SU-DHL-6 (cell line): ENCODE measurements around the gene GIT2.

Experiments used
- H2AFZ ChIP-seq: fragments of 200-600 bp; sonication (generic); 2 replicates; pipeline ENCODE4 v1.6.1; 2014; ENCODE audit warnings: low read depth, mild to moderate bottlenecking, moderate library complexity, mixed read lengths, antibody characterized with exemption, low read length; ENCODE audit not compliant: severe bottlenecking
- H3F3A ChIP-seq: fragments of 200-600 bp; shearing (Covaris generic); 2 replicates; pipeline ENCODE4 v1.6.0; 2016; ENCODE audit warnings: antibody characterized with exemption, mild to moderate bottlenecking; ENCODE audit not compliant: insufficient read depth
- H3K27ac ChIP-seq: fragments of 200-600 bp; sonication (generic); 2 replicates; pipeline ENCODE4 v1.5.1; 2016; ENCODE audit warnings: low read depth, mild to moderate bottlenecking, low read length, moderate library complexity, mixed read lengths
- H3K27me3 ChIP-seq: fragments of 200-600 bp; sonication (generic), shearing (Covaris generic); 2 replicates; pipeline ENCODE4 v1.6.0; 2014; ENCODE audit warnings: mild to moderate bottlenecking, low read length
- H3K36me3 ChIP-seq: fragments of 200-600 bp; sonication (generic); 2 replicates; pipeline ENCODE4 v1.6.1; 2014; ENCODE audit warnings: mild to moderate bottlenecking, low read length, mixed read lengths
- H3K4me2 ChIP-seq: fragments of 300-600, 200-600 bp; shearing (Covaris generic), sonication (generic); 2 replicates; pipeline ENCODE4 v1.6.0; 2014; ENCODE audit warnings: low read length, low read depth, mild to moderate bottlenecking; ENCODE audit not compliant: poor library complexity, severe bottlenecking
- H3K4me3 ChIP-seq: fragments of 200-600 bp; sonication (generic); 2 replicates; pipeline ENCODE4 v1.5.1; 2014; ENCODE audit warnings: antibody characterized with exemption, low read length, mild to moderate bottlenecking, mixed read lengths; ENCODE audit not compliant: insufficient read depth, poor library complexity, severe bottlenecking
- H3K79me2 ChIP-seq: fragments of 200-600 bp; sonication (generic); 2 replicates; pipeline ENCODE4 v1.6.1; 2014; ENCODE audit warnings: mild to moderate bottlenecking, low read length, moderate library complexity; ENCODE audit not compliant: insufficient read depth
- H3K9ac ChIP-seq: fragments of 200-600 bp; sonication (generic); 2 replicates; pipeline ENCODE4 v1.7.0; 2014; ENCODE audit warnings: mild to moderate bottlenecking, low read length
- H3K9me2 ChIP-seq: fragments of 200-600 bp; sonication (generic); replicated peaks from 2 replicates; pipeline ENCODE4 v1.6.1; 2014; ENCODE audit warnings: low read length; ENCODE audit not compliant: insufficient read depth
- H3K9me3 ChIP-seq: fragments of 200-600 bp; sonication (generic); 2 replicates; pipeline ENCODE4 v1.6.1; 2014; ENCODE audit warnings: low read length, mixed read lengths; ENCODE audit not compliant: insufficient read depth
- H4K20me1 ChIP-seq: fragments of 200-600 bp; sonication (generic); 2 replicates; pipeline ENCODE4 v1.6.1; 2014; ENCODE audit warnings: low read depth, mild to moderate bottlenecking, antibody characterized with exemption, low read length, moderate library complexity, mixed read lengths
- CTCF ChIP-seq: fragments of 200-600 bp; sonication (generic); IDR thresholded peaks from one replicate; pipeline ENCODE4 v1.5.1; 2017; ENCODE audit warnings: antibody characterized with exemption, mild to moderate bottlenecking, low read length, moderate library complexity; ENCODE audit not compliant: insufficient read depth, poor library complexity, severe bottlenecking
- EZH2phosphoT487 ChIP-seq: fragments of 200-600 bp; sonication (generic), shearing (Covaris generic); conservative IDR thresholded peaks from 2 replicates; pipeline ENCODE4 v1.6.1; 2018; ENCODE audit warnings: mild to moderate bottlenecking, antibody characterized with exemption, low read length, moderate library complexity, mixed read lengths

The GIT2 gene

GRCh38 chr12:109946913-109947312 is 49.3 kb downstream of the GIT2 start:
- no peaks in the 10 kb centered on the region for H4K20me1 ChIP-seq
- H3K36me3 ChIP-seq = peaks cover 33% of the 10 kb centered on the region
- H3K9ac ChIP-seq = no peak overlapping the region
- no peak overlapping the region for H3K4me2 ChIP-seq
- H3K9me2 ChIP-seq = no peaks in the 10 kb centered on the region
- no peak overlapping the region for H2AFZ ChIP-seq
- TF ChIP-seq CTCF (no peak), EZH2phosphoT487 (no peak)
- no peaks in the 10 kb centered on the region for H3K9me3 ChIP-seq
- H3K4me3 ChIP-seq = no peak overlapping the region
- H3F3A ChIP-seq = no peaks in the 10 kb centered on the region; the same call in 1 of the 2 replicates
- no peaks in the 10 kb centered on the region for H3K79me2 ChIP-seq
- no peaks in the 10 kb centered on the region for H3K27me3 ChIP-seq
- no peak overlapping the region for H3K27ac ChIP-seq

- Histone ChIP-seq H3K4me2 (no peak overlapping the region), H3K79me2 (no peaks in the 10 kb centered on the region), H3K9me2 (no peaks in the 10 kb centered on the region), H3K36me3 (peaks cover 33% of the 10 kb centered on the region), H3K9me3 (no peaks in the 10 kb centered on the region), H3K4me3 (no peak overlapping the region), H4K20me1 (no peaks in the 10 kb centered on the region), H3F3A (no peaks in the 10 kb centered on the region; the same call in 1 of the 2 replicates), H3K27me3 (no peaks in the 10 kb centered on the region), H2AFZ (no peak overlapping the region), H3K9ac (no peak overlapping the region), H3K27ac (no peak overlapping the region)
- TF ChIP-seq EZH2phosphoT487 = no peak
- TF ChIP-seq CTCF = no peak
These were observed 49.7 kb downstream of the GIT2 start for GRCh38 chr12:109946505-109946904.

- no peaks in the 10 kb centered on the region for H3K27me3 ChIP-seq
- no peak overlapping the region for H3K9ac ChIP-seq
- no peak overlapping the region for H3K4me2 ChIP-seq
- no peak overlapping the region for H3K4me3 ChIP-seq
- no peak overlapping the region for H2AFZ ChIP-seq
- no peaks in the 10 kb centered on the region for H4K20me1 ChIP-seq
- TF ChIP-seq CTCF (no peak), EZH2phosphoT487 (no peak)
- H3K9me3 ChIP-seq = no peaks in the 10 kb centered on the region
- no peaks in the 10 kb centered on the region for H3K79me2 ChIP-seq
- no peaks in the 10 kb centered on the region for H3K9me2 ChIP-seq
- no peak overlapping the region for H3K27ac ChIP-seq
- H3K36me3 ChIP-seq = peaks cover 17% of the 10 kb centered on the region; the same call in 1 of the 2 replicates
- no peaks in the 10 kb centered on the region for H3F3A ChIP-seq
These were observed 51.4 kb downstream of the GIT2 start for GRCh38 chr12:109944561-109945359.
